Heart left ventricle (tissue), 13 donors: Measurements from ENCODE around the gene CAMKK2.

Experiments
- CTCF ChIP-seq, 12 donors: fragments of 200-600 bp; sonication (generic) in 4 of 12; IDR thresholded peaks; one replicate each; pipeline versions ENCODE4 v1.5.0 to v1.8.0; 2018 to 2022; ENCODE audit warnings: antibody characterized with exemption in 12 of 12, mild to moderate bottlenecking in 5 of 12
- POLR2A ChIP-seq, 2 donors: fragments of 450-650 bp; IDR thresholded peaks; one replicate each; pipeline ENCODE4 v1.6.1; 2017; ENCODE audit warnings: antibody characterized with exemption in 2 of 2, mild to moderate bottlenecking in 2 of 2, moderate library complexity in 2 of 2
- donor health status: ischemic (EF 13 %, LVEDD 7.1; RV severe dilation, severe dysfunction).
- donor health status: DM: no; HTN: yes; CAD: no.
- donor health status: DM: no; HTN: no; CAD: no.
- donor health status: ischemic (EF 25% LVEDD 6.9; RV normal size, moderate dysfunction).
- donor health status: ischemic (EF 25% LVEDD 5.7; RV mildly dilated, moderate dysfunction).
- donor health status: ischemic (EF 35%, LVEDD 5.7; RV mildly dilated, moderate dysfunction).
- donor health status: nonischemic (EF 11% LVEDD 7.7; RV severe dilation, severe dysfunction).
- donor health status: DM: yes; HTN: yes; CAD: no.
- donor health status: PGD.
- donor health status: ischemic (EF 29% LVEDD 5.4; RV normal size, mild dysfunction).
- donor health status: nonischemic (EF 23%, LVEDD 6.1; RV moderate dilation, normal function).

GRCh38 chr12:121245031-121245430 lies 51.5 kb downstream of the CAMKK2 start:
- no peak for TF ChIP-seq CTCF (IDR thresholded peaks at IDR 0.05)
- no peak for TF ChIP-seq POLR2A (IDR thresholded peaks at IDR 0.05)
